NCI-H2029 treated with DMSO at 0.1 percent for 48 hours (cell line): ENCODE measurements around the gene IFI27L1.
A peak's percentile ranks its signal among the peaks of the same experiment; 100 is the strongest.

Source experiments
- DNase-seq: peaks from one replicate; lab custom pipeline; 2025; lab: John Stamatoyannopoulos, UW

IFI27L1 gene

DNA sequence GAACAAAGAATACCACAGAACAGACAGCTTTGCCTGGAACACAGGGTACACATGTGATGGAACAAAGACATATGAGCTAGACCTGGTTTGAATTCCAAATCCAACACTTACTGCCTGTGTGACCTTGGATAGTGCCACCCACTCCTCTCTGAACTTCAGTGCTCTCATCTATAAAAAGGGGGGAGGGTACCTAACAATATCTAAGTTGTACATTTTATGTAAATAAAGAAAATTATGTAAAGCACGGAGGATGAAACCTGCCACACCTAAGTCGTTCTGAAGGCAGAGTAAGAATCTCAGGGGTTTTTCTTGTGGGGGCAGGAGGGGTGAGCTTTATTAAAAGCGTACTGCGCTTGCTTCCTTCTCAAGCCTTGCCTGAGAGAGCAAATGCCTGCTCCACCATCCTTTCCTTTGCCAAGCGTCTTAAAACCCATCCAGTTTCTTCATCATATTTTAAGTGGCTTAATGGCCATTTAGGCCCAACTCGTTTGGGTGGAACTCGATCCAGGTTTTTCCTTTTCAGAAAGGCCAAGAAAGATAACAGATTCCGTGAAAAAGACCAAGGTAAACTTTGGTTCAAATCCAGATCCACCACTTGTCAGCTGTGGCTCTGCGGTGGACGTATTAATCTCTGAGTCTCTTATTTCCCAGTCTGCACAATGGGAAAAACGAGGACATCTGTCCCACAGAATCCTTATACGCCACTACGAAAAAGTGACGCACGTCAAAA, 1.1 kb upstream of the IFI27L1 start:
- no peak for DNase-seq

GRCh38 chr14:94081386-94081820, 293 bp downstream of the IFI27L1 start:
- no peak for DNase-seq

GRCh38 chr14:94087891-94088290, 6.8 kb downstream of the IFI27L1 start:
- DNase-seq, result no peak

DNA sequence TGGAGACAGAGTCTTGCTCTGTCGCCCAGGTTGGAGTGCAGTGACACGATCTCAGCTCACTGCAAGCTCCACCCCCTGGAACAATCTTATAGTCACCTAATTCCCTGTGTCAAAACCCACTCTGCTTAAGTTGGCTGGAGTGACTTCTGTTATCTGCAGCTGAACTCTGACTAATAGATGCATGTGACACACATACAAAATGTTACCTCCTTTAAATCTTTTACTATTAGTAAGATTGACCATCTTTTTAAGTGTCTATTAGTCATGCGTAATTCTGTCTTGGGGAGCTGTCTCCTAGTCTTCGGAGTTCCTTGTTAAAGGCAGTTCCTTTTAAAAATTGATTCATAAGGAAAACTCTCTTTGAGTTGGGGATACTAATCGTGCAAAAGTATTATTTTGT, 7.4 kb downstream of the IFI27L1 start:
- DNase-seq, result no peak

GRCh38 chr14:94089479-94089878, 8.4 kb downstream of the IFI27L1 start:
- DNase-seq, result no peak

DNA sequence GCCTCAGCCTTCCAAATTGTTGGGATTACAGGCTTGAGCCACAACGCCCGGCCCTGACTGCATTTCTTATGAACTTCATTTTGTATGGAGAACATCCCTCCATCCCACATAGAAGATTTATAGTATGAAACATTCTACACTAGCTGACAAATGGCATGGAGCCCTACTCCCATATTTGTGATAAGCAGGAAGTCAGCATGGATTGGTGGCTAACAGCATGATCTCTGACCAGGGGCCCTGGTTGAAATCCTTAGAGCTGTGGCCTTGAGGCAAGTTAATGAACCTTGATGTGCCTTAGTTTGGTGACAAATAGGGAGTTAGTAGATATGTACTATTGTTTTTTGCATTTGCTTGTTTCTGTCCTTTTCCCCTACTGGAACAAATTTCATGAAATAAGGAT, 12.3 kb downstream of the IFI27L1 start:
- no peak for DNase-seq

- DNase-seq, result no peak
Observed at GRCh38 chr14:94097091-94097490, 16.0 kb downstream of the IFI27L1 start.

- no peak for DNase-seq
Observed at GRCh38 chr14:94098326-94098992, 17.3 kb downstream of the IFI27L1 start.

DNA sequence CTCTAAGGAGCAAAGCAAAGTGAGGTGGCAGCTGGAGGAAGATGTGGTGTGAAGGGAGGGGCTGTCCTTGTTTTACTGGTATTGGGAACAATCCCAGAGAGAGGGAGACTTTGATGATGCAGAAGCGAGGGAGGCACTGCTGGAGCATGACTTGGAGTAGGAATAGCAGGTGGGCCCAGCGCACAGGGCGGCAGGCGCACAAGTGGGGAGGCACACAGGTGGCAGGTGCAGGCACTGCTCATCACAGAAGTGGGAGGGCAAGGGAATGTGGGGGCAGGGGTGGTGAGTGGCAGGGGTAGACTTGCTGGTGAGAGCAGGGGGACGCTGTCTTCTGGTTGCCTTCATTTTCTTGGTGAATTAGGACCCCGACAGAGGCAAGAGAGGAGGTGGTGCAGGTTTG, 17.9 kb downstream of the IFI27L1 start:
- DNase-seq, result no peak

DNA sequence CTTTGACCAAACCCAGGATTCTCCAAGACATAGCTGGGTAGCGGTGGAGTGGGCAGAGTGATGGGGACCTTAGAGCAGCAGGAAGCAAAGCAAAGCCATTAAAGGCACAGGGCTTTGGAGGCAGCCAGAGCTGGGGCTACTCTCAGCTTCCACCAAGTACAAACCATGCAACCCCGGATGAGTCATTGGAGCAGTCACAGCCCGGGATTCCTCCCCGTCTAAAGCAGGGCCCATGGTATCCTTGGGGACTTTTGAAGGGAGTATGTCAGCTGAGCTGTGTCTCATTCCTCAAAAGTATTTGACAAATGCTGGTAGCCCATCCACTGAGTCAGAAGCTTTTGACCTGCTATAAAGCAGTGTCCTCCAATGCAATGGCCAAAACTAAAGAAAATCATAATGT, 19.7 kb downstream of the IFI27L1 start:
- no peak for DNase-seq

- no peak for DNase-seq
Observed at GRCh38 chr14:94101748-94102147, 20.6 kb downstream of the IFI27L1 start.

- no peak for DNase-seq
Observed at GRCh38 chr14:94102768-94103482, 21.8 kb downstream of the IFI27L1 start.

DNA sequence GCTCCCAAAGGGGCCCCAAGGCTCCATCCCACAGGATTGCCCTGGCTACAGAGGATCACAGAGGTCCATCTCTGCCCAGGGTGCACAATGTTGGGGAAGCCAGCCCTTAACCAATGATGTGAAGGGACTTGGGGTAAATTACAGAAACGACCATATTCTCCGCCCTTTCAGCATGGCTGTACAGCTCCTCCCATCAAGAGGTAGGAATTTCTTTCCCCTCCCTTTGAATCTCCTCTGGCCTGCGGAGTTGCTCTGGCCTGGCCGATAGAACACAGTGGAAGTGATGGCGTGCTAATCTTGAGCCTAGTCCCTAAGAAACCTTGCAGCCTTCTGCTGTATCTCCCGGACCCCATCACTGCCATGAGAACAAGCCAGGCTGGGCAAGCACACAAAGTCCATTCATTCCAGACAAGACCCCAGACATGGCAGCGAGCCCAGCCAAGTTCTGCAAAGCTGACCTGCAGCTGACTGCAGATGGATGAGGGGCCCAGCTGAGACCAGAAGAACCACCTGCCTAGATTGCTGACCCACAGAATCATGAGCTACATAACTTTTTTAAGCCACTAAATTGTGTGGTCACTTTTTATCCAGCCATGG, 22.5 kb downstream of the IFI27L1 start:
- DNase-seq, result no peak

DNA sequence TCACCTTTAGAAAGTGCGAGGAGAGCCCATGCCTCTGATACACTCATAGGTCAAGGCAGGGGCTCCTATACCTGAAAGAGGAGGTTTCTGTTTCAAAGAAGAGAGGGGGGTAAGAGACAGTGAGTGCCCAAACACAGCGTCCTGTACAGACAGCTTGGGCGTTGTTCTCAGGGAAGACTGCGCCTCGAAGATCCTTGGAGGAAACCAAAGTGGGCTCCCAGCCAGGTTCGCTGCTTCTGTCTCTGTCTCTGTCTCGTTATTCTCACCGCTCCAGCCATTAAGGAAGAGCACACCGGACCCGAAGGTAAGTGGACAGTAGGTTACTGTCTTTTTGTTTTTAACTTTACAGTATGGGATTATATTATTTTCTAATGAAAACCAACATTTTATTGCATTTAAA, 23.6 kb downstream of the IFI27L1 start:
- no peak for DNase-seq

DNA sequence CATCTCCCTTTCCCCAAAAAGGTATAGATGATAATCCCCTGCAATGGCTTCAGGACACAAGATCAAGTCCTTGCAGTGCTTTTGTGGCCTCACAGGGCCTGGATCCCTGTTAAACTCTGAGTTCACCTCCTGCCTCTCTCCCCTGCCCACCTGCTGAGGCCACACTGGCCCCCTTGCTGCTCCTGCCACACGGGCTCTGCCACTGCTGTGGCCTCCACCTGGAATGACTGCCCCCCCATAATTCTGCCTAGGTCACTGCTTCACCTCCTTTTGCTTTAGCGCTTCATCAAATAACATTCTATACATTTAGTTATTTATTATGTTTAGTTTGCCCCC, 28.8 kb downstream of the IFI27L1 start:
- DNase-seq, result no peak

- DNase-seq, result peak; percentile 17
Observed at GRCh38 chr14:94110552-94111181, 29.6 kb downstream of the IFI27L1 start, which contains the start of gene IFI27. TSS of gene IFI27 (plus strand) at chr14:94110736.

DNA sequence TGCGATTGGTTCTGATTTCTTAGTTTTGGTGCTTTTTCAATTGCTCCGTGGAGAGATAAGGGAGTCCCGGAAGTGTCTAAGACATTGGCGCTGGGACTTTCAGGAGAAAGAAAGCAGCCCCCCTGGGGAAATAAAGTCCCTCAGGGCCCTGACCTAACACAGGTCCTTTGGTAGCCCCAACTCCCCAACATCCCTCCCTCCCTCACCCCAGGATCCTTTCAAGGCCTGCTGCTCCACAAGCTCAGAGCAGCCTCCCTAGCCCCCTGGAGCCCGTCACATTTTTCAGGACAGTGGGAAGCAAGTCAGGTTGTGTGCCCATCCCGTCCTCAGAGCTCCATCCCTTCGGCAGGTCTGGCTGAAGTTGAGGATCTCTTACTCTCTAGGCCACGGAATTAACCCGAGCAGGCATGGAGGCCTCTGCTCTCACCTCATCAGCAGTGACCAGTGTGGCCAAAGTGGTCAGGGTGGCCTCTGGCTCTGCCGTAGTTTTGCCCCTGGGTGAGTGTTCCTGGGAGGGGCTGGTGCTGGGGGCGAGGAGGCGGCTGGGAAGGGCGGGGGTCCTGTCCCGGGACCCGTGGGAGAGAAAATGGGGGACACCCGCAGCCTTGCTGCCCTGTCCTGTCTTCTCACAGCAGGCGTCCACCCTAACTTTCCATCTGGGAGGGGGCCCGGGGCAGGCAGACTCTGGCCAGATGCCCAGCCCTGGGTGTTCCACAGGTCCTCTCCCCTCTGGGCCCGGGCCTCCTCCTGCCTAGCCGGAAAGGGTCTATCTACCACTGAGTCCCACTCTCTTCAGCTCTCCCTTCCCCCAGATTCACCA, 30.4 kb downstream of the IFI27L1 start:
- DNase-seq, result no peak

DNA sequence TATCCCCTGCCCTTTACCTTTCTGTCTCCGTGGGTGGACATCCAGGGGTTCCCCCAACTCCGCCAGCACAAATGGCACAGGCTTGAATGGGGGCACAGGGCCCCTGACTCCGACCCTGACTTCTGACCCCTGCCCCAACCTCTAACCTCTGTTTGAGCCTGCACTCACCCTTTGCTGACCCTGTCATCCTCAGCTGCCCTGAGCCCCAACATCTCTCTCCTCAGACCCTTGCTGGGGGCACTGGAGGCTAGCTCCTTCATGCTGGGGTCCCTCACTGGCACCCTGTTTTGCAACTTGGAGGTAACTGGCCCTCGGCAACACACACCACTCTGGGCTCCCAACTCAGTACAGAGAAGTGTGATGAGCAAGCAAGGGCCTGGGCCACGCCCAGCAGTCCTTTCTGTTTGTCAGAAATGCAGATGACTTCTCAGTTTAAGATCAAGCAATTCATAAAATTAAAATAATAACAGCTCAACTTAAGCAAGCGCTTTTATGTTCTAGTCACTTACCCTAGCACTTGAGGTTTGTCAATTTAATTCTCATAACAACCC, 31.5 kb downstream of the IFI27L1 start:
- no peak for DNase-seq

- no peak for DNase-seq
Observed at GRCh38 chr14:94113073-94113472, 32.0 kb downstream of the IFI27L1 start.

- peak; percentile 9 for DNase-seq
Observed at GRCh38 chr14:94113490-94113889, 32.4 kb downstream of the IFI27L1 start.
